Memory B cell (primary cell): ENCODE results near the gene GSPT2.
"Not testable (repeated sequence)": the region's sequence is repeated elsewhere in the genome, so short reads cannot be mapped to it uniquely, and the experiment has no call there.

ENCODE experiments used
- ATAC-seq: fragments of 150-1000 bp; cut with Tn5 transposase; 2 replicates; pipeline ENCODE4 v1.10.0; 2021; ENCODE audit warnings: low read depth, mild to moderate bottlenecking, moderate library complexity
- DNase-seq, 2 donors: peaks; one replicate each; pipeline ENCODE4 v3.0.0; 2022; ENCODE audit warnings: low spot score in 2 of 2
- H3K27ac Mint-ChIP-seq: one replicate; pipeline ENCODE4 v1.8.0; 2022; ENCODE audit warnings: mild to moderate bottlenecking, moderate library complexity, mixed read lengths
- H3K27me3 Mint-ChIP-seq: one replicate; pipeline ENCODE4 v1.8.0; 2022; ENCODE audit warnings: mixed read lengths
- H3K36me3 Mint-ChIP-seq: one replicate; pipeline ENCODE4 v1.8.0; 2022; ENCODE audit warnings: mild to moderate bottlenecking, mixed read lengths
- H3K4me1 Mint-ChIP-seq: one replicate; pipeline ENCODE4 v1.8.0; 2022; ENCODE audit warnings: mixed read lengths
- H3K4me3 Mint-ChIP-seq: one replicate; pipeline ENCODE4 v1.8.0; 2022; ENCODE audit warnings: mild to moderate bottlenecking, moderate library complexity, mixed read lengths
- H3K9me3 Mint-ChIP-seq: one replicate; pipeline ENCODE4 v1.8.0; 2022; ENCODE audit warnings: mixed read lengths

GSPT2 gene

DNA sequence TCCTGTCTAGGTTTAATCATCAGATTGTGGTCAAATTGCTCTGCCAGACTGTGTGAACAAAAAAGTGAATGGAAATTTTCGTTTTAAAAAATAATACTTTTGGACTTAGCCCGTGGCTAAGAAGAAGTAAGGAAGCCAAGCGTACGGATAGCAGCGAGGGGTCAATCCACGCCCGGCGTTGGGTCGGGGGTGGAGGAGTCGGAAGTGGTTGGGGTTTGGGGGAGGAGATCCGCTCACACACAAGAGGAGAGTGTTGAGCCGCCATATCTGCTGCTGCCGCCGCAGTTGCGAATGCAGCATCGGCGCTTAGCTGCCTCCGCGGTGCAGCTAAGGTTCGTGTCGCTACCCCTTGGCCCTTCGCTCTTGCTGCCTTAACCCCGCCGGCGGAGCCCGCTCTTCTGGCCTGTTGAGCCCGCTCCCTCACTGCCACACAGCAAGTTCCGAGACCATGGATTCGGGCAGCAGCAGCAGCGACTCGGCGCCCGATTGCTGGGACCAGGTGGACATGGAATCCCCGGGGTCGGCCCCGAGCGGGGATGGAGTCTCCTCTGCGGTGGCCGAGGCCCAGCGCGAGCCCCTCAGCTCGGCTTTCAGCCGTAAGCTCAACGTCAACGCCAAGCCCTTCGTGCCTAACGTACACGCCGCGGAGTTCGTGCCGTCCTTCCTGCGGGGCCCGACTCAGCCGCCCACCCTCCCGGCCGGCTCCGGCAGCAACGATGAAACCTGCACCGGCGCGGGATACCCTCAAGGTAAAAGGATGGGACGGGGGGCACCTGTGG lies at the start of gene GSPT2:
Gene GSPT2, plus strand, starts transcription at position 264 of the 779 bp plus-strand sequence. Its CDS starts 185 bp downstream, at position 449.
- Mint-ChIP-seq H3K27ac (peak within 1 kb of the TSS; percentile 63), H3K4me3 (peak within 1 kb of the TSS; percentile 95), H3K9me3 (peaks cover 6% of the 10 kb centered on the region), H3K36me3 (peaks cover 20% of the 10 kb centered on the region), H3K27me3 (no peaks in the 10 kb centered on the region), H3K4me1 (peaks cover 11% of the 10 kb centered on the region)
- ATAC-seq: peak; percentile 94
- DNase-seq: peak; percentile 23 to 25

DNA sequence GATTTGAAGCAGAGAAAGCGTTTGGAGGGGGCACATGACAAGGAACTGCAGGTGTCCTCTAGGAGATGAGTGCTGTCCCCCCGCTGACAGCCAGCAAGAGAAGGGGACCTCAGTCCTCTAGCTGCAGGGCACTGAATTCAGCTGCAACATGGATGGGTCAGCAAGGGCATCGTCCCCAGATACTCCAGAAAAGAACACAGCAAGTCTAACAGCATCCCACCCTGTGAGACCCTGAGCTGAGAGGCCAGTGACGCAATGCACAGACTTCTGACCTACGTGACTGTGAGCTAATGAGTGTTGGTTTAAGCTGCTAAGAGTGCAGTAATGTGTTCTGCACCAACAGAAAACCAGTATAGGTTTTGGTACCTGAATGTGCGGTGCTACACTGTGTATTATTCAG lies 49.0 kb upstream of the GSPT2 start:
- no peak for ATAC-seq
- Mint-ChIP-seq H3K9me3 (no peaks in the 10 kb centered on the region), H3K36me3 (no peaks in the 10 kb centered on the region), H3K4me1 (no peaks in the 10 kb centered on the region), H3K27me3 (peaks cover 4% of the 10 kb centered on the region), H3K27ac (no peak overlapping the region), H3K4me3 (no peak overlapping the region)
- DNase-seq: peak in 1 of 2 donors; percentile 3

DNA sequence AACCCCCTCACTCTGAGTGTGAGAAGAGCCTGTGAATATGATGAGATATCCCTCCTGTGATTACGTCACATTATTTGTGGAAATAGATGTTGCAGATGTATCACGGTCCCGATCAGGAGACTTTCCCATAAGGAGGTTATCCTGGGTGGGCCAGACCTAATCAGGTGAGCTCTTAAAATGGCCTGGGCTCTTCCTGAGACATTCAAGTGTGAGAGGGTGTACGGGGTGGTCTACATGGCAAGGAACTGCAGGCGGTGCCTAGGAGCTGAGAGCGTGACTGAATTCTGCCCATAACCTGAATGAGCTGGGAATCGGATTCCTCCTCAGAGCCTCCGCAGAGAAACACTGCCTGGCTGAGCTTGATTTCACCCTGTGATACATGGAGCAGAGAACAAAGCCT lies 45.8 kb upstream of the GSPT2 start:
- H3K4me3 Mint-ChIP-seq: no peak overlapping the region
- H3K36me3 Mint-ChIP-seq: no peaks in the 10 kb centered on the region
- peaks cover 4% of the 10 kb centered on the region for H3K27me3 Mint-ChIP-seq
- no peak overlapping the region for H3K27ac Mint-ChIP-seq
- no peaks in the 10 kb centered on the region for H3K4me1 Mint-ChIP-seq
- no peaks in the 10 kb centered on the region for H3K9me3 Mint-ChIP-seq
- no peak for DNase-seq
- no peak for ATAC-seq

DNA sequence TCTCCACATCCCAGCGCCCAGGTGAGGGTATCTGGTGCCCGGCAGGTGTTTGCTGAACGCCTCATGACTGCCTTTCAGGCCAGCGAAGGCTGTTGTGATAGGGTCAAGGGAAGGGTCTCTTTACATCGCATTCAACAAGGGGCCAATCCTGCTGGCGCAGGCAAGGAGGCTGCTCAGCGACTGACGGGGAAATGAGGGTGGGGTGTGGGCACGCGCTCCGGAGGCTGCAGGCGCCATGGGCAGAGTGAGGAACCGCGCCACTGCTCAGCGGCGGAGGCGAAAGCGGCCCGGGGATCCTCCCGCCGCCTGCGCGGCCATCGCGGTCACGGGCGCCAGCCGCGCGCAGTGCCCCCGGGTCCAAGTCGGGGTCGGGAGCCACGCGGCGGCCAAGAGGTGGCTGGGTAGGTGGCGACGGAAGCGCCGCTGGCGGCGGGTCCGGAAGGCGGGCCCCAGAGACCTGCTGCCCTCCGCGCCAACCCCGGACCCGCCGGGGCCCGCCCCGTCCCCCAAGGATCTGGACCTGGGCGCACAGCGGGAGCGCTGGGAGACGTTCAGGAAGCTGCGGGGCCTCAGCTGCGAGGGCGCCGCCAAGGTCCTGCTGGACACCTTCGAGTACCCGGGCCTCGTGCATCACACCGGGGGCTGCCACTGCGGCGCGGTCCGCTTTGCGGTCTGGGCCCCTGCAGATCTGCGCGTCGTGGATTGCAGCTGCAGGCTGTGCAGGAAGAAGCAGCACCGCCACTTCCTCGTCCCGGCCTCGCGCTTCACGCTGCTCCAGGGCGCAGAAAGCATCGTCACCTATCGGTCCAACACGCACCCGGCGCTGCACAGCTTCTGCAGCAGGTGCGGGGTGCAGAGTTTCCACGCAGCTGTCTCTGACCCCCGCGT lies 32.7 kb upstream of the GSPT2 start, which contains the start of gene CENPVL1:
Gene CENPVL1, plus strand, starts transcription at position 236 of the 888 bp plus-strand sequence. Its CDS starts 0 bp downstream, at position 236.
- ATAC-seq, DNase-seq, H3K4me3 Mint-ChIP-seq, H3K27ac Mint-ChIP-seq, H3K36me3 Mint-ChIP-seq, H3K4me1 Mint-ChIP-seq, H3K9me3 Mint-ChIP-seq, H3K27me3 Mint-ChIP-seq: not testable (repeated sequence)

DNA sequence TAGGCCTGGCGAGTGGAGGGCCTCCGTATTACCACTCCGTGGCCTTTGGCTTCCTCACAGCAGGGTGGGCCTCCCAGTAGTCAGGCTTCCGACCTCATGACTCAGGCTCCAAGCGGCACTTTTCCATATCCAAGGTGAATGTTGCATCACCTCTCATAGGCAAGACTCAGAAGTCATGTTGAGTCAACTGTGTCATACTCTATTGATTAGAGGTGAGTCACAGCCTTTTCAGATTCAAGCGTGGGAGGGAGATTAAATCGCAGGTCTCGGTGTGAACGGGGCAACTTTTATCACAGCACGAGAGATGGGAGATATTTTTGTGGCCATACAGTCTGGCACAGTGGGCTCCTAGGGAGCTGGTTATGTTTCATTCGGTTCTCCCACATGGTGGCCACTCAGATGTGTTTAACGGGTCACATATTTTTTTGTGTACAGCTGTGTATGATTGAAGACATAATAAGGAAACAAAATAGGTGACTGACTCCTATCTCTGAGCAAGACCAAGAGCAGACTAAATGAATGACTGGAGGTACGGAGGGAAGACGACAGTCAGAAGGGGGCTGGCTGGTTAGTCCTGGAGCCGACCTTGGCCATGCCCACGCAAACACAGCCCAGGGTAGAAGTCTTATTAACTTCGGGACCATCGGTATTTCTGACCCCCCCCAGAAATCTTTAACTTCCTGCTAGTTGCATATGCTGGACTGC lies 30.1 kb upstream of the GSPT2 start:
- not testable (repeated sequence) for H3K4me3 Mint-ChIP-seq, H3K27me3 Mint-ChIP-seq, DNase-seq, H3K4me1 Mint-ChIP-seq, H3K27ac Mint-ChIP-seq, H3K9me3 Mint-ChIP-seq, ATAC-seq, H3K36me3 Mint-ChIP-seq

DNA sequence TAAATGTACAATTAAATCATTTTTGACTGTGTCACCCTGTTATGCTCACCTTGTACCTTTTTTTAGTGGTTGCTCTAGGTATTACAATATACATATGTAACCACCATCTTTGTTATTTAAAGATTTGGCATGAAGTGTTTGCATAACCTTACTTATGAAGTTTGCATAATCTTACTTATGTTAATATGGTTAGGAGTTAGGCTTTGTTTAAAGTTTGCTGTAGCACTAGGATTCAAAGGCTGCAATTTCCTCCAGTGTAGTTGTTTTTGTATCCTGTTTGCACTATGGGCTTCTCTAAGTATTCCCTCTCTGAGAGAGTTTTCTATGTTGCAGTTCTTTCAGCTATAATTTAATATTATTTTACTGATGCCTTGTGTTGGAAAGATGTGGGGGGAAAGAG lies 15.0 kb upstream of the GSPT2 start:
- Mint-ChIP-seq H3K4me3 (no peak overlapping the region), H3K27ac (no peak overlapping the region)
- ATAC-seq: no peak

DNA sequence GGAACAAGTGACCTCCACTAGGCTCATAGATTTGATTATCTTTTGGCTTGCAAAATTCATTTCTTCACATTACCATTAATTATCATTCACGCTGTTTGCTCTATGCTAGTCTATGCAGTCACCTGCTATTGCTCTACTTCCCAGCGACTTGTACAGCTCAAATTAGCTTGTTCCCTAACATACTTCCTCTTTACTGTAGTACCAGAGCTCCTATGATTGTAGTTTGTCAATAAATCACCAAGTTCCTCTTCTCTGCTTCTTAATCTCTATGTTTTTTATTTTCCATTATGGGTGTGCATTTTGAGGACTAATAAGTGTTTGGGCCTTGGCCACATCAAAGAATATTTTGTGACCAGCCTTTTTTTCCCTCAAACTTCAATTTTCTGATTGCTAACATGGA lies 6.2 kb upstream of the GSPT2 start:
- no peaks in the 10 kb centered on the region for H3K4me1 Mint-ChIP-seq
- H3K9me3 Mint-ChIP-seq: no peaks in the 10 kb centered on the region
- H3K36me3 Mint-ChIP-seq: no peaks in the 10 kb centered on the region
- DNase-seq: no peak
- H3K27me3 Mint-ChIP-seq: peaks cover 4% of the 10 kb centered on the region
- peak; percentile 56 for ATAC-seq
- H3K4me3 Mint-ChIP-seq: no peak overlapping the region
- H3K27ac Mint-ChIP-seq: no peak overlapping the region

More for the DNA sequence above, 15.0 kb upstream of the GSPT2 start:
- Mint-ChIP-seq H3K9me3 (no peaks in the 10 kb centered on the region), H3K36me3 (no peaks in the 10 kb centered on the region), H3K4me1 (no peaks in the 10 kb centered on the region), H3K27me3 (peaks cover 11% of the 10 kb centered on the region)
- DNase-seq: no peak

DNA sequence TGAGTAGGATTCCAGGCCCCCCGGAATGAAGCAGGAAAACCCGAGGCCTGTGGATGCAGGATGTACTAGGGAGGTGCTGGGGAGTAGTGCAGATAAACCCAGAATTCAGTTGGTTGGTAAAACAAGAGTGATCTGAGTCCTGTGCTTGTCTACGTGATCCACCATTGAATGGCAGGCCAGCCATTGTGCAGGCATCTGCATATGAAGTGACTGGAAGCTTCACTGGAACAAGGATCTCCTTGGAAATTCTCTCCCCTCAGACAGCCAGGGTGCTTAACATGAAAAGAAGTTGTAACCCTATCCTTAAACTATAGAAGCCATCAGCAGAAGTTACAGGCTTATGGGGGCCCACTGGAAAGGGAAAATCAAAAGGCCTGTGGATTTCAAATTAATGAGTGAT lies 656 bp upstream of the GSPT2 start:
- no peaks in the 10 kb centered on the region for H3K27me3 Mint-ChIP-seq
- peaks cover 20% of the 10 kb centered on the region for H3K36me3 Mint-ChIP-seq
- H3K27ac Mint-ChIP-seq: peak overlapping the region; percentile 63
- peaks cover 6% of the 10 kb centered on the region for H3K9me3 Mint-ChIP-seq
- no peak for DNase-seq
- peak overlapping the region; percentile 95 for H3K4me3 Mint-ChIP-seq
- peaks cover 11% of the 10 kb centered on the region for H3K4me1 Mint-ChIP-seq
- no peak for ATAC-seq

DNA sequence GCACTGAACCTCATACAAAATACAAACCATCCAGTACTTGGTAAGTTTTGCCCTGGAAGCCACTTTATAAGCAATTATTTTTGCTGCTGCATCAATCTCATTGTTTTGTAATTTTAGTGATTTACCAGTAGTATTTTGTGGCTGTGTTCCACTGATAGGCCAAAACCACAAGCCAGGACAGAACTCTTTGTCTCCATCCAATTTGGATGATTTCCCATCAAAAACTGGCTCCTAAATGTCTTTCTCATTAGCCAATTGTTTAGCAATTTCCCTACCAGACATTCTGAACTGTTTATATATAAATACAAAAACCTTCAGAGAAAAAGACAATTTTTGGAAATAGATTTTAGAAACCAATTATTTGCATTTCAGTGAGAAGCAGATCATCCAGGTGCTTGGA lies 4.4 kb downstream of the GSPT2 start:
- Mint-ChIP-seq H3K36me3 (peaks cover 23% of the 10 kb centered on the region), H3K27me3 (peaks cover 3% of the 10 kb centered on the region), H3K9me3 (peaks cover 8% of the 10 kb centered on the region), H3K4me3 (no peak overlapping the region), H3K4me1 (peaks cover 11% of the 10 kb centered on the region), H3K27ac (no peak overlapping the region)
- no peak for ATAC-seq
- DNase-seq: no peak

DNA sequence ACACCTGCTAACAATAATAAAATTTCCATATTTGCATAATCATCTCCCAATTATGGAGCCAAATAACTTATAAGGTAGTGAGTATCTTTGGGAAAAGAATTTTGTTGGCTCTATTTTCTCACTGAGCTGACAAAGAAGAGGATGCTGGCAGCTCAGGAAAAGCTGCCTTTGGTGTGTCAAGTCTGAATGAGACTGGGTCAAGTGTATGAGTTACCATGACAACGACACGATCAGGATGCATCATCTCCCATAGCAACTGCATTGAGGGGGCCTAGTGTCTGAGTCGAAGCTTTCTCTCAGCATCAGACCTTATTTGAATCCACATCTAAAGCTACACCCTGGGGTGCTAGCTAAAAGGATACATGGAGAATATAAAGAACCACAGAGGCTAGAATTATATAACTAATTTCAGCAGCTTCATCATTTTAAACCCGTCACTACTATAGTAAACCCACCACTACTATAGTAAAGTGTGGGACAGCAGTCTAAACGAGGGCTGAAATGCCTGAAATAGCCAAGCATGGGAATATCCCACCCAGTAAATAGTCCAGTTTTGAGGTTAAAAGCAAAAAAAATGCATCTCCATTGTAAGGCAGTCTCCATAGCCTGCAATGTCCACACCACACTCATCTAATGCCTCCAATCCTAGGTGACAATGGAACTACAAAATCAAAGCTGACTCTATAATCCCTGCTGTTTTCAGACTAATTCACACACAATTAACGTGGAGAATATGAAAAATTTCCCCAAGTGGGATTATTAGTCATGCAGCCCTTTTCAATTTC lies 16.0 kb downstream of the GSPT2 start:
- H3K27ac Mint-ChIP-seq: no peak overlapping the region
- no peaks in the 10 kb centered on the region for H3K36me3 Mint-ChIP-seq
- H3K4me3 Mint-ChIP-seq: no peak overlapping the region
- no peaks in the 10 kb centered on the region for H3K9me3 Mint-ChIP-seq
- no peaks in the 10 kb centered on the region for H3K4me1 Mint-ChIP-seq
- no peak for ATAC-seq
- DNase-seq: no peak
- H3K27me3 Mint-ChIP-seq: no peaks in the 10 kb centered on the region

DNA sequence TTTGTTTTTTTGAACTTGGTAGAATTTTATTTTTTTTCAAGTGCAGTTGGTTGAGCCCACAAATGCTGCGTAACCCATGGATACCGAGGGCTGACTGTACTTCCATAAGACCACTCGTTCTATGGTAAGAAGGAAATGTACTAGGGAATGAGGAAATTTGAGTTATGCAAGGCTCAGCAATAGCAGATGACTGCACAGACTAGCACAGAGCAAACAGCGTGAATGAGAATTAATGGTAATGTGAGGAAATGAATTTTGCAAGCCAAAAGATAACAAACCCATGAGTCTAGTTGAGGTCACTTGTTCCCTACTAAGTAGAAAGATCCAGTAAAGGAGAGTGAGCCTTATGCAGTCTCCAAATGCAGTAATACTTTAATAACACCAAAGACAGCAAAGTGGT lies 17.4 kb downstream of the GSPT2 start:
- H3K4me3 Mint-ChIP-seq: no peak overlapping the region
- no peak for DNase-seq
- no peaks in the 10 kb centered on the region for H3K36me3 Mint-ChIP-seq
- no peak for ATAC-seq
- no peaks in the 10 kb centered on the region for H3K27me3 Mint-ChIP-seq
- H3K4me1 Mint-ChIP-seq: no peaks in the 10 kb centered on the region
- no peak overlapping the region for H3K27ac Mint-ChIP-seq
- no peaks in the 10 kb centered on the region for H3K9me3 Mint-ChIP-seq

DNA sequence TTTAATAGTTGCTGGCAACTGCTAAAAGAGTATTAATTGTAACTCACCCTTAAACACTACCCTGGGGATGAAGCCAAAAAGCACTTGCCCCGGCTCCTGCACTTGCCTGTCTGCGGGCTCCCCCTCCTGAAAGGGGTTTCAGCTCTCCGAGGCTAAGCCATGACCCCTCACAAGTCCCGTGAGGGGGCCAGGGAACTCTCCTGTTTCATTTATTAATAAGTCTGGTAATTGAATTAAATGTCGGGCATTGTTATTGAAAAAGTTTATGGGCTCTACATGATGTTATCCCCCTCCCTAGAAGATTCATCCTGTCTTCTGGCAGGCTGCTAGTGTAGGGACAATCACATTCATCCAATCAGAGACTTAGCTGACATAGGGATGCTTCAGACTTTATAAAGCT lies 23.3 kb downstream of the GSPT2 start:
- Mint-ChIP-seq H3K27ac (no peak overlapping the region), H3K4me1 (no peaks in the 10 kb centered on the region), H3K27me3 (peaks cover 2% of the 10 kb centered on the region), H3K9me3 (no peaks in the 10 kb centered on the region), H3K4me3 (no peak overlapping the region), H3K36me3 (no peaks in the 10 kb centered on the region)
- DNase-seq (no peak), ATAC-seq (no peak)

DNA sequence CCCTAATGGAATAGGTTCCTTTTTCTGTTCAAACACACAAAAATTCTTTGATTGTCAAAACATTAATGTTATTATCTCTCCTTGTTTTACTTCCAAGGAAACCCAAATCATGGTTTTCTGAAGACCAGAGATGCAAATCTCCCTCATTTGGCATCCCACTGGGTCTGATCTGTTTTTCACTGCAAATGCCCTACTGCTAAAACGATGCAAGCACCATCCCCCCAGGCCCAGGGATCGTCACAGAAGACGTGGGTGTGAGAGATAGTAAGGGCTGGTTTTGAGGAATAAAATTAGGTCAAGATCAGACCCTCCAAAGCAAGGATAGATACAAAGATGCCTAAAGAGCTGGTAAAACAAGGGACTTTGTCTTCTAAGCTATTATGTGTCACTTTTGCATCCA lies 33.6 kb downstream of the GSPT2 start:
- Mint-ChIP-seq H3K27me3 (peaks cover 9% of the 10 kb centered on the region), H3K4me1 (no peaks in the 10 kb centered on the region), H3K9me3 (no peaks in the 10 kb centered on the region), H3K27ac (no peak overlapping the region), H3K4me3 (no peak overlapping the region), H3K36me3 (no peaks in the 10 kb centered on the region)
- DNase-seq (no peak), ATAC-seq (no peak)
